ENCODE measurements around the gene HDGFL3. TPM values are rescaled to one million over a fixed set of nuclear protein-coding genes. Genes with fewer than 3 reads are reported as not detected.

Gene HDGFL3
- total RNA-seq, 2 experiments from 2014 or later = 26.6 to 29.0 TPM

- ATAC-seq (ENCODE audit: low read depth) (no peak), DNase-seq (no peak)
- no peak overlapping the region for H3K27ac Mint-ChIP-seq
- H3K9me3 Mint-ChIP-seq = peaks cover 9% of the 10 kb centered on the region
- no peak overlapping the region for H3K4me3 Mint-ChIP-seq
- H3K4me1 Mint-ChIP-seq = peaks cover 3% of the 10 kb centered on the region
- peaks cover 34% of the 10 kb centered on the region for H3K27me3 Mint-ChIP-seq
- H3K36me3 Mint-ChIP-seq = peaks cover 5% of the 10 kb centered on the region
- POLR2A ChIA-PET = no interaction called here
Measured at GRCh38 chr15:83078712-83079111, 128.9 kb downstream of the HDGFL3 start.

Other genes starting within 250 kb of the HDGFL3 start
- gene RAMAC, start 221.6 kb downstream of the HDGFL3 start, total RNA-seq = 10 to 100 TPM; 24.4 to 25.9 TPM
- gene C15orf40, start 196.2 kb downstream of the HDGFL3 start, total RNA-seq = 10 to 100 TPM; 28.5 to 35.4 TPM
- 10 to 100 TPM; 56.3 to 59.2 TPM for gene BTBD1, start 140.6 kb downstream of the HDGFL3 start, total RNA-seq
- 10 to 100 TPM; 14.3 to 16.3 TPM for gene TM6SF1, start 100.2 kb downstream of the HDGFL3 start, total RNA-seq
- not detected for gene BNC1, start 76.8 kb upstream of the HDGFL3 start, total RNA-seq
- not detected for gene SH3GL3, start 239.5 kb upstream of the HDGFL3 start, total RNA-seq